Measurements from ENCODE around the gene MAPKAP1.

The MAPKAP1 gene

DNA sequence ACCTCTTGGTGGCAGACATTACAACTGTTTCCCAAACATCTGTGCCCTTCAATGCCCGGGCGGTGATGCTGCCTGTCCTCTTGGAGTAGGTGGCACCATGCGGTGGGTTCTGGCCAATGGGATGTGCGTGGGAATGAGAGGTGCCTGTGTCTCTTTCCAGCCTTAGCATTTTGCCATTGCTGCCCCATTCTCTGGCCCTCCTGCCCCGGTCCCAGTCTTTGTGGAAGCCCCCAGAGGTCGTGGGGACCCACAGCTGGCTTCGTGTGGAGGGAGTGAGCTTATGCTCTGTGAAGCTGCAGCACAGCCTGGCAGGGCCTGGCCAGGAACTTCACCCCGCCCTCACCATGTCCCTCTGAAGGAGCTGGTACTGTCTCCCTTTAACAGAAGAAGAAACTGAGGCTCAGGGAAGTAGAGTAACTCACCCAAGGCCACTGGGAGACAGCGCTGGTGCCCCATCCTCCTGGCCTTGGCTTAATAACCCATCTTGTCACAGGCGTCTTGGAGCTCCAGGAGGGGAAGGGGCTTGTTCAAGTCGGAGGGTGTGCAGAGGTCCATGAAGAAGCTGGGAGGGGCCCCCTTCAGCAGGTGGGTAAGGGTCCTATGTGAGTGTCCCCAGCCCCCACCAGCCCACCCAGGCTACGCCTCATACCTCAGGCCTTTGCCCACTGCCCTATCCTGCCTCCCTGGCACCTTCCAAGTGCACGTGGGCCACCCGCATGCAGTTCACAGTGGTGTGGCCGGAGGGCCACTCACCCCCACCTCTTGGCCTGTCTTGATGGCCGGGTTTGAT is 271.8 kb downstream of the MAPKAP1 start:
- DNase-seq = no peak

DNA sequence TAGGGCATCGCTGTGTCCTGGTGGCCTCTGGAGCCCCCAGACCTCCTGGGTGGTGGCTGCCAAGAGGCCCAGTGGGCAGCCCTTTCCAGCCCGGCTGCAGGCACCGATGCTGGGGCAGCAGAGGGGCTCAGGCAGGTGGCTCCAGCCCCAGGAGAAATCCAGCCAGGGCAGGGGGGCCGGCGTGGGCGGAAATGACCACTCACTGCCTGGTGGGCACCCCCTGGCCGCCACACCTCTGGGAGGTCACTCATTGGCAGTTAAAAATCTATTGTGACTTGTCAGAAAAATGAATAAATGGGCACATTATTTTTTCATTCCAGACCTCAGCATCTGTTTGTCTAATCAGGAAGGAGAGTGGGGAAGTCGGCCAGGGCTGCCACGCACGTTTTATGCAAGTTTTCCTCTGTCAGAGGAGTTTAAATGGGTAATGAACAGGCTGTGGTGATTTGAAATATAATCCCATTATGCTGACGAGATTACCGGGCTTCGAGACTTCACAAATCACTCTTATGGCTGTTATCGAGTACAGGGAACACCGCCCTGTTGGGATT is 273.5 kb downstream of the MAPKAP1 start:
- no peak for DNase-seq

DNA sequence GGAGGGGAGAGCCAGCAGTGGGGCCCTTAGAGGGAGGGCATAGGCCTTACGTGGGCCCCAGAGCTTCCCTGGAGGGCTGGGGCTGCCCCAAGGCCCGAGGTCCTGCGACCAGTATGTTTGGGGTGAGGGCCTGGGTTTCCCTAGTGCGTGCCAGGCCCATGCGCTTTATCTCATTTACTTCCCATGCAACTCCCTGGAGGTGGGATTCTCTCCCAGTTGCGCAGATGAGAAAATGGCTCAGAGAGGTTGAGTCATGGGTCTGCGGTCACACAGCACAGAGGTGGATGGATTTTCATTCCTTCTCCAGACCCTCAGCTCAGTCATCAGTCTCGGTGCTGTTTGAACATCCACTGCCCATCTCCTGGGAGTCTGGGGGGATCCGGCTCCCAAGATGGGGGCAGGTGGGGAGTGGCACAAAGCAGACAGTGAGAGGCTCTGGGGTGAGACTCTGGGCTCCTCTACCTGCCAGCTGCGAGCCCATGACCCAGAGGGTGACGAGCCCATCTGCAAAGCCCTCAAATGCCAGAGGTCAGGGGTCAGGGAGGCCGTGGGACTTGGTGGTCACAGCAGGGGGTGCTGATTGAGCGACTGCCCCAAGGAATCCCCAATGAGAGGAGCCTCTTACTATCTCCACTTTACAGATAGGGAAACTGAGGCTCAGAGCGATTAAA is 274.2 kb downstream of the MAPKAP1 start:
- no peak for DNase-seq

DNA sequence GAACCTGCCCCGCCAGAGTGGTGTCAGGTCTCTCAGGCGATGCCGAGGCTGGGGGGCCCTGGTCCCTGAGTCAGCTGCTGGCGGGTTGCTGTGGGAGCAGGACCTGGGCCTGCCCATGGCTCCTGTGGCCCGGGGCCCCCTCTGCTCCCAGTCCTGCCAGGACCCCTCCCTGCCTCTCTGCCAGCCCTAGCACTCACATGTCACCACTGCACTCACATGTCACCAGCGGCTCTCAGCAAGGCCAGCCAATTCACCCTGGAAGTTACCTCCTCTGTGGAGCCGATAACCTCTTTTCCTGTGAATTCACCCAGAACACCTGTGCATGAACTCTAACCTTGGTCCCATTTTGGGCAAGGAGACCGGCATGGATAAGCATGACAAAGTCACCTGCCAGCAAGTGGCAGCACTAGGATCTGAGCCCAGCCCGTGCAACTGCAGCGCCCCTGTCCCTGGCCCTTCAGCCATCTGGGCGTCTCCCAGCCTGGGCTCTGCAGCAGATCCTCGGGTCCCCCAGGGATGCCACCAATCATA is 275.2 kb downstream of the MAPKAP1 start:
- no peak for DNase-seq

DNA sequence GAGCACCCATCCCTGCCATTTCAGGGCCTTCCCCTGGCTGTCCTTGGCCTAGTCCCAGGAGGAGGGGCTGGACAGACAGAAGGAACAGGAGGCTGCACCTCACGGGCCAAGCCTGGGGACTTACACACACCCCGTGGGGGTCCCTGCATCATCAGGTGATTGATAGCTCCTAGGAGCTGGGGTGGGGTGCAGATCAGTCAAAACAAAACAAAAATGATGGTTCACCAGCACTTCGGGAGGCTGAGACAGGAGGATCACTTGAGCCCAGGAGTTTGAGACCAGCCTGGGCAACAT is 276.0 kb downstream of the MAPKAP1 start:
- no peak for DNase-seq

DNA sequence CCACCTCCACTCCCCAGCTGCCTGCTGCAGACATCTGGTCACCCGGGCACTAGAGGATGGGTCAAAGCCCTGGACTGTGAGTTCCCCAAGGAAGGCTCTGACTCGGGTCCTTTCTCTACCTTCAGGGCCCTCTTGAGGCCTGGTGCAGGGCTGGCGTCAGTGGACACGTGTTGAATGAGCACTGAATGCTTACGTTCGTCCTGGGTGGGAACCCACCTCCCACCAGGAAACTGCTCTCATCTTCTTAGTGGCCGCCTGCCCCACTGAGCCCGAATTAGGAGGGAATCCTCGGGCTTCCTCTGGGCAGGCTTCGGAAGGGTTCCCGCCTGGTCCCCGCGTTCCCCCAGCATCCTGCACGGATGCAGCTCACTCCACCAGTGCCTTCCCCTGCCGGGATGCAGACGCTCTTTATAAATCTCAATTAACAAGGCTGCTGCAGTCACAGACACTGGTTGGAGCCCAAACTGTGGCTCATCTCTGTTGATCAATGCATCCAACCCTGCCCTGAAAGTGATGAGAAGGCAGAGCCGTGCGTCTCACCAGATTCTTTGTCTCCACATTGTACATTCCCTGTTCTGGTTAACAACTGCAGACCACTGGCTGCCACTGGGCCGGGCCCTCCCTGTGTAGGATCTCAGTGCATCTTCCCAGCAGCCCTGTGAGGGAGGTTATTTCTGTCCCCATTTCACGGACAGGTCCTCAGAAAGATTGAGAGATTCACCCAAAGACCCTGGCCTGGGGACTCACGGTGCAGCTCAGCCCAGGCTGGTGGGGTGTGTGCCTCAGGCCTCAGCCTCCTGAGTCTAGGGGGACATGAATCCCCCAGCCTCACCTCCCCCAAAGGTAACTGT is 276.6 kb downstream of the MAPKAP1 start:
- no peak for DNase-seq

DNA sequence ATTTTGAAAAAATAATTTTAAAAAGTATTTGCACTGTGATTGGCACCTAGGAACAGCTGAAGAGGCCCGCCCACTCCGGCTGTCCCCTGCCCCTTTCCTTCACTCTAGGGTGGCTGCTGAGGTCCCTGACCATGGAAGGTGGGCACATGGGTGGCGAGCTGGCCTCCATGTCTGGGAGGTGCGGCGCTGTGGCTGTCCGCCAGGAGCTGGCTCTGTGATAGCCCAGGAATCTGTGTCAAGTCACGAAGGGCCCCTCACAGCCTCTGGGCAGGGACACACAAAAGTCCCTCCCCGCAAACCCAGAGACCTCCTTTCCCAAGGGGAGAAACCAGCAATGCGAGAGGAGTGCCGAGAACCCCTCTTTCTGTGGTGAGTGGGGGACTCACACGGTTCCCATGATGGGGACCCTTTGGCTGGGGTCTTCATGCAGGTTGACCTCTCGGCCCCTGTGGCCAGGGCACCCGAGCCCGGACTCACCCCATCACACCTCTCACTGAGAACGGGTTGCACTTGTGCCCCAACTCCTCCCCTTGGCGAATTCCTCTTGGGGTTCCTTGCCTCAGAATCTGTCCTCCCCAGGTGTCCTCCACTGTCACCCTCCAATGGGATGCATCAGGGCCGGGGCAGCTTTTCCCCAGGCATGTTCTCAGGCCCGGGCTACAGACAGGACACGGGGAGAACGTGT is 277.4 kb downstream of the MAPKAP1 start:
- DNase-seq = no peak

DNA sequence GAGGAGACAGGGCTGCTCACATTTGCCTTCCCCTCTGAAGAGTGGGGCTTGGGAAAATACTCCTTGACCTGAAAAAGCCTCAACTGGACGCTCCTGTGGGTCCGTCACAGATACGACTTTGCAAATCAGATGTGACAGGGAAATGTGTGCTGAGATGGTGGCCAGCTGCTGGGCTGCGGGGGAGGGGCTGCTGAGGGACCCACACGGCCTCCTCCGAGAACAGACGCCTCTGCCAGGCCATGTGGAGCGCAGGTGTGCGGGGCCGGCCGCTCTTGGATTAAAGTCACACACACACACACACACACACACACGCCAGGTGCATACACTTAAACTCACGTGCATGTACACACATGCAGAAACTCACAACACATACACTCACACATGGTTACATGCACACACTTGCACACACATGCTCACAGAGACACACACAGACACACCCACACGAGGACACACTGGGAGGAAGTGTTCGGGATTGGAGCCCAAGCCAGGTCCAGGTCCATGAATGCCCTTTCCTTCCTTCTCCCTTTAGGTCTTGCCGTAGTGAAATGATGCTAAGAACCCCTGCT is 278.0 kb downstream of the MAPKAP1 start:
- DNase-seq = no peak

DNA sequence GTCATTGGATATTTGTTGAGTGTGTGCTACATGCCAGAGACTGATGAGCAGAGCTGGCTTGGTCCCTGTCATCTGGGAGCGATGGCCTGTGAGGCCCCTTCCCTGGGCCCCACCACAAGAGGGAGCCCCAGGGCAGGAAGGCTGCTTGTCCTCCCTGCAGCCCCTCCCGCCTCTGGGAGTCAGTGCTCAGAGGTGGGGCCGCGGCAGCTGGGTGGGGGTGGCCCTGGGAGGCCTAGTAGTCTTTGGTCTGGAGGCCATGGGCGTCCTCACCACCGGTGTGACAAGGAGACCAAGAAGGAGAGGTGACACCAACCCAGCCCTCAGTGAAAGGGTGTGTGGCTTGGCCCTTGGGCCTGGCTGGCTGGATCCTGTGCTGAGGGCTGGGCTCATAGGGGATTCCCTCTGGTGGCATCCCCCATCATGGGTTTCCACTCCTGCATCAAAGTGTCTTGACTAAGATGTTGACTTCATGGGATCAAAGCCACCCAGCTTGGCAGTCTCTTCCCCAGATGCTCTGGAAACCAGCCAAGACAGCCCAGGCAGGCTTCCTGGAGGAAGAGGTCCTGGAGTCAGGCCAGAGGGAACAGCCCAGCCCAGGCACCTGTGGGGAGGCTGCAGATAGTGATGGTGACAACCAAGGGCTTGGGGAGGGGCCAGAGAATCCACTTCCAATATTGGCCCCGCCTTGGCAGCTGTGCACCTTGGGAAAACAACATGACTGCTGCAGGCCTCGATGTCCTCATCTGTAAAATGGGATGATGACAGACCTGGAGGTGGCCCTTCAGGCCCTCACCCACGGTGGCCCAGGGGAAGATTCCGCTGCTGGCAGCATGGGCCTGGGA is 278.7 kb downstream of the MAPKAP1 start:
- DNase-seq = no peak

DNA sequence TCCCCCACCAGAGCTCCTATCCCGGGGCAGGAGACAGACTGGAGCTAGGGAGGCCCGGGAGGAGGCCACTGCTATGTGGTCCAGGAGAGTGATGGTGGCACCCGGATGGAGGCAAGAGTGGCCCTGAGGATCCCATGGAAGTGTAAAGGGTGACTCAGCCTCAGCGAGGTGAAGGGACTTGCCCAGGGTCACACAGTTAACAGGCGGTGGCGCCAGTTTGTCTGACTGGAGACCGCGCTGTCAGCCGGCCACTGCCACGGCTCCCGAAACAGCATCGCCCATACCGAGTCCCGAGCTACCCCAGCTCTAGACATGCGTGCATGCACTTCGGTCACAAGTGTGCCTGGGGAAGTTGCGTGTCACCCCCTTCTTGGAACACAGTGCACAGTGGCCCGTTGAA is 279.5 kb downstream of the MAPKAP1 start:
- no peak for DNase-seq

DNA sequence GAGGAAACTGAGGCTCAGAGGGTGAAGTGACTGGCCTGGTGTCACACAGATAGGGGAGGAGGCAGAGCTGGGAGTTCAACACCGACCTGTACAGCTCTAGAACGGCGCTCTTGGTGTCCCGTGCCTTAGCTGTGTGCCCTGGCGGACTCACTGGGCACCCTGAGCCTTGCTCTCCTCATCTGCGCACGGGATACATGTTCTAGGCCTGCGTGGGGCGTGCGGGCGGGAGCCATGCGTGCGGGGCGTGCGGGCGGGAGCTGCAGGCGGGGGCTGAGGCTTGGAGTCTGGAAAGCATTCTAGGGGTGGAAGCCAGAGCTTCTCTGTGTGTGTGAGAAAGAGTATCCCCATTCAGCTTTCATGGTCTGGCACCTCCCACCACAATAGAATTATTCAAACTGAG is 280.1 kb downstream of the MAPKAP1 start:
- DNase-seq = no peak

DNA sequence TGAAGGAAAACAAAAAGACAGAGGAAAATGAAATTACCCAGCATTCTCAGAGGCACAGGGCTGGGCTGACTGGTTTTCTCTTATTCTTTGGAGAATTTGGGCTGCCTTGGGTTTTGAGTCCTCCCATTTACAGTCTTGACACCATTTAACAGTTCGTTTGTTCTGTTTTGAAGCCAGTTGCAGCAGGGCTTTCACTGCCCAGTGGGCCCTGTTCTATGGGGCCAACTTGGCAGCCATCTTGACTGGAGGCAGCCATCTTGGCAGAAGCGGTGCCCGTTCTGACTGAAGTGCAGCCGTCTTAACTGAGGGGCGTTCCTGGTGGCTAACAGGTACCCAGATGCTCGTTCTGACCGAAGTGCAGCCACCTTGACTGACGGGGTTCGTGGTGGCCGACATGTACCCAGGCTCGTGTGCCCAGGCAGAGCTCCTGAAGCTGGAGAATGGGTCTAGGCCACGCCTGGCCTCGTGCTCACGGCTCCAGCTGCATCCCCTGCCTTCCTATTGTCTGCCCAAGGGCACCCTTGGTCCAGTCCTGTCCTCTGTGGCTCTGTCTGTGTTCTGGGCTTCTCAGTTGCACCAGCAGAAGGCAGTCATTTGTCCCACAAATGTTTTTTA is 281.0 kb downstream of the MAPKAP1 start:
- no peak for DNase-seq

DNA sequence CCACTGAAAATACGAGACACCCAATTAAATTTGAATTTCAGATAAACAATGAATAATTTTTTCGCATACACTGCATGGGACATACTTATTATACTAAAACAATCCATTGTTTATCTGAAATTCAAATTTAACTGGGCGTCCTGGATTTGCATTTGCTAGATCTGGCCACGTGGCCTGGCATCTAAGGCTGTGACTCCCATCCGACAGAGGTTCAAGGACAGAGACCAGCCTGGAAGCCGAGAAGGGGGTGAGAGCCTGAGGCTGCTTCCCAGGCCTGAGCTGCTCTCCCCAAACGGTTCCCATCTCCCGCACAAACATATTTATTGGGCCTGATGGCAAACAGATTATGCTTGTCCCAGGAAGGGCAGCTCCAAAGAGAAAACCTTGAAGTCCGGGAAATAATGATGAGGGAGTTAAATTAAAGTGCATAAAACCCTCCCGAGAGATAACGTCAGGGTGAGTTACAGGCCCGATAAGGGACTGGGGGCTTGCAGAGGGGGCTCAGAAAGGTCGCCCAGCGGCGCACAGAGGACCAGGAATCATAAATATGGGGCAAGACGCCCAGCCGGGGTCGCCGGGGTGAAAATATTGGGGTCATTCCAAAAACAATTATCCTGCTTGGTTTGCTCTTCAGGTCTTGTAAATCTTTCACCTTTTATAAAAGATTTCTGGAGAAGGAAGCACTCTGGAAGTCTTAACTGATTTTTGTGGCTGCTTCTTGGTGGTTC is 281.7 kb downstream of the MAPKAP1 start:
- no peak for DNase-seq

DNA sequence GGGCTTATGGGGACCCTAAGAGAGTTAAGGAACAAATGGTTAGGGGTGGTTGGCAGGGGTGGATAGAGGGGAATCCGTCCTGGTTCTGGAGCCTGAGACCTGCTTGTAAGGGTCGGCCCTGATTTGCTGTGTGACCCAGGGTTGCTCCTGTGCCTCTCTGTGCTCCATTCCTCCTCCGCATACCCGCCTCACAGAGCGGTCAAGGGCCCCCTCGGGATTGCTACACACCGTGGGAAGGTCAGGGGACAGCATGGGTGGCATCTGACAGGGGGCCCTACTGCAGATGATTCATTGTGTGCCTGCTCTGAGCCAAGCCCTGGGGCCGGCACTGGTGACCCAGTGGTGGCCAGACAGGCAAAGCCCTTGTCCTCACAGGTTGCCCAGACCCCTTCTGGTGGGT is 283.0 kb downstream of the MAPKAP1 start:
- no peak for DNase-seq

DNA sequence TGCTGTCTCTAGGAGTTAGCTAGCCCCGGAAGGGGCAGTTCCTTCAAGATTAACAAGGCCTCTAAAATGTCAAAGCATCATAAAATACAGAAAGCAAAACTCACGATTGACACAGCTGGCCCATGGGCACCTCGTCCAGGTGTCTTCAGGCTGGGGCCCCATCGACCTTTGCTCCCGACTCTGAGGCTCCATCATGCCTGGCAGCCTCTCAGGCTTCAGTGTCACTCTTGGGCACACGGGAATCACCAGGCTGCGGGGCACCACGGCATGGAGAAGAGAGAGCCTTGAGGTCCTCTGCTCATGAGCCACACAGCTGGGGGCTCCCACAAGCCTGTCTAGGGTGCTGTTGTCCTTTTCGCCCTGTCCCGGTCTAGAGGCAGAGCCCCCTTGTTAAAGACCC is 284.2 kb downstream of the MAPKAP1 start:
- no peak for DNase-seq

DNA sequence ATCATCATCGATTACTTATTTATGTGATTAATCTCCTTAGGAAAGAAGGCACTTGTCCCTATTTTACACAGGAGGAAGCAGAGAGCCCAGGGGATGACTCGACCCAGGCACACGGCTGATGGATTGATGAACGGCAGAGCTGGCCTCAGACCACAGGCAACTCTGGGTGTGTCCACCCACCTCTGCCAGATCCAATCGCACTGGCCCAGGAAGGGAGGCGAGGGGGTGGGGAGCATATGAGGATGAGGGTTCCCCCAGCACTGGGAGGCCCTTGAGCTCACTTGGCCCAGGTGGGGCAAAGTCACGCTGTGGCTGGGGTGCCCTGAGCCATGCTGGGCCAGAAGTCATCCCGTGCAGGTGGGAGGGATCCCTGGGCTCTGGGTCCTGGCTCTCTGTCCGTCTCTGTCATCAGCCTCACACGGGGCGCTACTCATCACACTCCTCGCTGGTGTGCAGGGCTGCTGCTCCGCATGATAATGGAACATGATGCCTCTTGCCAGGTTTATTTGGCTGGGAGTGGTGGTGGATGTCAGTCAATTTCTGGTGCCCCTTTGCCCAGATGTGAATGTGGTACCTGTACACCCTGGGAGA is 285.3 kb downstream of the MAPKAP1 start:
- DNase-seq = no peak

DNA sequence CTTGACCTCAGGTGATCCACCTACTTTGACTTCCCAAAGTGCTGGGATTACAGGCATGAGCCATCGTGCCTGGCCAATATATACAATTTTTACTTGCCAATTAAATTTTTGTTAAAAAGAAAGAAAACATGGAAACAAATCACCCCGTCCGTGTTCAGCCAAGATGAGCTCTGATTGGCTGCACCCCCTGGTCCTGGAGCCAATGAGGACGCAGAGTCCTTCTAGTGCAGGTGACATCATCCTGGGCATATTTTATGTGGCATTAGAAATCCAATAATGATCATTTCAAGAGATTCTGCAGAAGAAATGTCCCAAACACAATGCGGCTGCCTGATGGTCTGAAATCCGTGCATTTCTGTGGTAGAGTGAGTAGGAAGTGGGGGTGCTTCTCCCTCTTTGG is 285.8 kb downstream of the MAPKAP1 start:
- DNase-seq = no peak

DNA sequence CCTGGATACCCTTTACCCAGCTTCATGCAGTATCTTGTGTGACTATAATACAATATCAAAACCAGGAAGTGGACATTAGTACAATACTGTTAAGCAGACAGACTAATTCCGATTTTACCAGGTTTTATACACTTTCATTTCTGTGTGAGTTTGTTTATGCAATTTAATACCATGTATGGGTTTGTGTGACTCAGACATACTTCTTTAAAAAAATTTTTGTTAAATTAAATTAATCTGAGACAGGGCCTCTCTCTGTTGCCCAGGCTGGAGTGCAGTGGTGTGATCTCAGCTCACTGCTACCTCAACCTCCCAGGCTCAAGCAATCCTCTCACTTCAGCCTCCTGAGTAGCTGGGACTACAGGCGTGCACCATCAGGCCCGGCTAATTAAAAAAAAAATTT is 288.6 kb downstream of the MAPKAP1 start:
- DNase-seq = no peak
